HG02938 (cell line): ENCODE measurements around the gene XPNPEP1.

Experiments
- ATAC-seq: cut with Tn5 transposase; IDR thresholded peaks from one replicate; pipeline ENCODE4 v1.9.1; 2021; ENCODE audit warnings: mild to moderate bottlenecking, moderate library complexity; ENCODE audit not compliant: unreplicated experiment

XPNPEP1 gene

DNA sequence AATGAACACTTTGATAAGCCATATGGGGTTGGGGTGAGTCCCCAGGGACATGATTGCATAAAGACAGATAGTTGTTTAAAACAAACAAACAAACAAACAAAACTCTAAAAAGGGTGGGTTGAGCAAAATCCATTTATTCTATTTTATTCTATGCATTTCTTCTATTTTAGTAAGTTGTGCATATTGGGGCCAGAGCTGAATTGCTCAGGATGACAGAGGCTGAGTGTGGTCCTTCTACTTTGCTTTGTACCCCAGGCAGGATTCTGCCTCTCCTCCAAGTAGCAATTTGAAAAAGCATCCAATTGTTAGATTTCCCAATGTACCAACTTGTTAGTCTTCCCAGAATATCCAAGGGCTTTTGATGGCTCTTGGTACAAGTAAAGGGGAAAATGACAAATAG lies 29.2 kb upstream of the XPNPEP1 start:
- no peak for ATAC-seq

DNA sequence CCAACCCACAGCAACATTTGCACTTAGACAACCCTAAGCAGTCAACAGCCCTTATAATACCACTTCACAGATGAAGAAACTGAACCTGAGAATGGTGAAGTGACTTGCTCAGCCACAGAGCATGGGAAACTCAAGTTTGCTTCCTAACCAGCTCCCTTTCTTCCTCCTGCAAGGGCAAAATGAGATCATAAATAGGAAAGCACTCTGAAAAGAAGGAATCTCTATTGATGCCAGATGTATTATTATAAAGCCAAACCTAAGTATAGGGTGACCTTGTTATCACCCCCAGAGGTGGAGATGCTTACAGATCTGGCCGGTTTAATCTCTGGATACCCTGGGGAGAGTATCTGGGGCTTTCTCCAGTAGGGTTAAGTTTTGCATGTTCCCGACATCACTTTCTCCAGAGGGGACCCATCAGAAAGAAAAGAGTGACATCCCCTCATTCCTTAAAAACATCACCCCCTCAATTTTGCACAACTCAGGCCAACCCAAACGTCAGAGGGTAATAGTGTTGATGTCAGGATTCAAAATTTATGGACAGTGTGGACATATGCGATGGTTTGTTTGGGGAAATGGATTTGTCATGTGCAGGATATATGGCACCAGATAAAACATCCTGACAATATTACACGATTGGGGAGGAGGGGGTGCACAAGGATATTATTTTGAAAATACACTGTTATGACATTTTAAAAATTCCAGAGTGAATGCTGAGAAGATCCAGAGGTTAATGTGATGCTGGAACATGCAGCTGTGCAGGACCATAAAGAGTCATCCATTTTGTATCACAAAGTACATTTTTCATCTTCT lies 24.0 kb upstream of the XPNPEP1 start:
- no peak for ATAC-seq

DNA sequence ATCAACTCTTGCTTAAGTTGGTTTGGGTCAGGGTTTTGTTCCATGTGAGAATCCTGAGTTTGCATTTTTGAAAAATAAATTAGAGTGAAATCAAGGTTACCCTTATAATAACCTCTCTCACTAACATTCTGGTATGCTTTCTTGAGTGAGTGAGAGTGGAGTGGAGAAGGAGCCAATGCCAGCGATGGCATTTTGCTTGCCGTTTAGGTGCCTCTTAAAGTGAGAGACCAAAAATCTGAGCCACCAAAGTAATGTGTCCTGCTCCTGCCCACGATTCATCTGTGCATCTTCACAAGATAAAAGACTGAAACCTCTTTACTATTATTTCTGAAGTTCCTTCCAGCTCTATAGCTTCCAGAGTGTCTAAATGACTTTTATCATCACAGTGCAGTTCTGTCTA lies 23.4 kb upstream of the XPNPEP1 start:
- no peak for ATAC-seq

DNA sequence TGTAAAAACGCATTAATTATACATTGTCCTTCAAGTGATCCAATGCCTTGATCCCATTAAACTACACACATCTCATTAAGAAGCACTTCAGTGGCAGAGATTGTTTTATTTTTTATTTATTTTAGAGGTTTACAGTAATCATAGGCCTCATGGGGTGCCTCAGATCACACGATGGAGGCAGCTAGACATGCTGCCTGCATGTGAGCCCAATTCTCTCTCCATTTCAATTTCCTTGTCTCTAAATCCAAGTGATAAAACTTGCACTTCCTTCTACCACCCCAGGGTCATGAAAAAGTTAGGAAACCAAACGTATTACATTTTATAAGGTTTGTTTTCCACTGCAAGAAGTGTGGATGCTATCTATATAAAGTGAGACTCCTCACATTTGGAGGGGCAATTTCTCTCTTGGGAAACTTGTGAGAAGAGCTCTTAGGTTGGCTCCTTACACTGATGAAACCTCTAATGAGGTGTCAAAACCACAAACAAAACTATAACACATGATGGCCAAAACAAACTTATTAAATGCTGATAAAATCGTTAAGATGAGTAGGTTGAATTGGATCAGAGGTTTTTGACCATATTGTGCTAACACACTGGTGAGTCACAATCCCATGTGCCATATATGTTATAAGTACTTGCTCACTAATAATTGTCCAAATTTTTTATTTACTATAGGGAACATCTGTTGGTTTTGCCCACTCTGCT lies 22.3 kb upstream of the XPNPEP1 start:
- no peak for ATAC-seq

DNA sequence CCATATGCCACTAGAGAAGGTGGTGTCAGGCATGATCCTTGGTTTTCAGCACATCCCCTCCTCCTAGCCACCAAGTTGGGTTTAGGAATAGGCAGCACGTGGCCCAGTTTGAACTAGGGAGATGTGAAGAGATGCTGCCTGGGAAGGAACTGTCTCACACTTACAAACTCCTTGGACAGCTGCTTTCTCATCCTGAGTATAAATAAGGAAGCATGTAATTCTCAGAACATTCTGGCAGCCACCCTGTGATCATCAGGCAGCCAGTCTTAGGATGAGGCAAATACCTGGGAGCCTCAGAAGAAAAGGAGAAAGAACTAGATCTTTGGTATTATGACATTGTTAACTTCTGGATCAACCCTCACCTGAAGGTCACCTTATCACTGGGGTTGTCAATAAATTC lies 21.3 kb upstream of the XPNPEP1 start:
- no peak for ATAC-seq

DNA sequence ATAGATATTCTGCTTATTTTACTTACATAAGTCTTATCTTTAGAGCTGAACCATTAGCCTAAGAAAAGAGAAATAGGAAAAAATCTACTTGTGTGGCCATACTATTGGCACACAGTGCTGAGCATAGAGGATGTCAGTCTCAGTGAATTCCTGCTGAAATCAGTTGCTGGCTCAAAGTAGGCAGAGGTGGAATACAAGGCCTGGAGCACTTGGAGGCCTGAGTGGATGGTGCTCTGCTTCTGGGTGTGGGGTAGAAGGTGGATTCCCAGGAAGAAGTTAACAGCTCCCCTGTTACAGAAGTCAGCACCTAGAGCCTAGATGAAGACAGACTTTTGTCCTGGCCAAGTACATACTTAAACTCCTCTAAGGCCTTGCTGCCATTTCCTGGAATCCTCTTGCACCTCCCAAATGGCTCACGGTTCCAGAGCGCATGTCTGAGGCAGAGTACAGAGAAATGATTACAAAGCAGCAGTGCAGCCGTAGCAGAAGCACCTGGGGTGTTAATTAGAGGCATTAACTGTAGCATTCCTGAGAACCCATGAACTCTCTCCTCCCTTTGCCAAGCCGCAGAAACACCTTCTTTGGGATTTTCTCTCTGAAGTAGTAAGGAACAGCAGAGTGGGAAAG lies 18.0 kb upstream of the XPNPEP1 start:
- no peak for ATAC-seq

DNA sequence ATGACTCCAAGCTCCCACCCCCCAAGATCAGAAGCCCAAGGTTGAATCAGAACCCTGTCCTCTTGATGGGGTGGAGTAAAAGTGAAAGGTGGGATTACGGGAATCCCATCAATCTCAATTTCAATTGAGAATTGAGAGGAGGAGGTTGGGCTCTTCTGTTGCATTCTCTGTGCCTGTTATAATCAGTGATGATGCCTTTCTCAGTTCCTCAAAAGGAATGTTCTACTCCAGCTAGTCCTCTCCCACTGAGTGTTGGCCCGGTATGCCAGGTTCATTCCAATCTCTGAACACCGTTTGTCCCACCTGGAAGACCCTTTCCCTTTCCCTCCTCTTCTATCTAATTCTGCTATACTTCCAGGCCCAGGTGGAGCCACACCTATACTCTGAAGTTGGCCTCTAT lies 17.2 kb upstream of the XPNPEP1 start:
- no peak for ATAC-seq

DNA sequence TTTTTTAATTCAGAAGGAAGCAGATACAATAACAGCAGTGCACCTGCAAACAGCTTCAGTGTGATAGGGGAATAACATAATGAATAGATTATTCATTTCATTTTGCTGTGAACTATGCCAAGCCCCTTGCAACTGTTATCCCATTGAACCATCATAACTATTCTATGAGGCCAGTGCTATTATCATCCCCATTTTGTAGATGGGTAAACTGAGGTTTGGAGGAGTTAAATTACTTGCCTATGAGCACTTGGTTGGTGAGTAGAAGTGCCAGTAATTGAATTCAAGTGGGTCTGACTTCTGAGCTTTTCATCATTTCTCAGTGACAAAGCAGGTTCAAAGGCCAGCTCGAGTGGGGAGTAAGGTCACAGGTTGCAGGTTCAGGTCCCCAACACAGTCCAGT lies 16.8 kb upstream of the XPNPEP1 start:
- no peak for ATAC-seq

DNA sequence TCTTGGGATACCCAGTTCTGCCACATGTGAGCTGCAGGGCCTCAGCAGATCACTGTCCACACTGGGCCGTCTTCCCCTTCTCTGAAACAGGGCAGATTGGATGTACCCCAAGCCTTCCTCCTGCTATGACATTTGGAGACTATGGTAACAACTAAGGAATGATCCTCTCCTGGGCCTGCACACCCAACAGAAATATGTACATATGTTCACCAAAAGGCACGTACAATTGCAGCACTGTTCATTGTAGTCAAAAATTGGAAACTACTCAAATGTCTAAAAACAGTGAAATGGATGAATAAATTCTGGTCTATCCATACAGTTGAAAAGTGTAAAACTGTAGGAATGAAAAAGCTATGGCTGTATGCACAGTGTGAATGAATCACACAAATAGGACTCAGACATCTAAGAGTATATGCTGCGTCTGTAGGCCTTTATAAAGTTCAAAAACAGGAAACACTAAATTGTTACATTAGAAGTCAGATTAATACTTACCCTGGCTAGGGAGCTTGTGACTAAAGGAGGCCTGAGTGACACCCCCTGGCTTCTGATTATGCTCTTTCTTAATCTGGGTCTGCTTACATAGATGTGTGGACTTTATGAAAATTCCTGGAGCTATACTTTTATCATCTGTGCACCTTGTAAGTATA lies 16.1 kb upstream of the XPNPEP1 start:
- ATAC-seq = no peak

DNA sequence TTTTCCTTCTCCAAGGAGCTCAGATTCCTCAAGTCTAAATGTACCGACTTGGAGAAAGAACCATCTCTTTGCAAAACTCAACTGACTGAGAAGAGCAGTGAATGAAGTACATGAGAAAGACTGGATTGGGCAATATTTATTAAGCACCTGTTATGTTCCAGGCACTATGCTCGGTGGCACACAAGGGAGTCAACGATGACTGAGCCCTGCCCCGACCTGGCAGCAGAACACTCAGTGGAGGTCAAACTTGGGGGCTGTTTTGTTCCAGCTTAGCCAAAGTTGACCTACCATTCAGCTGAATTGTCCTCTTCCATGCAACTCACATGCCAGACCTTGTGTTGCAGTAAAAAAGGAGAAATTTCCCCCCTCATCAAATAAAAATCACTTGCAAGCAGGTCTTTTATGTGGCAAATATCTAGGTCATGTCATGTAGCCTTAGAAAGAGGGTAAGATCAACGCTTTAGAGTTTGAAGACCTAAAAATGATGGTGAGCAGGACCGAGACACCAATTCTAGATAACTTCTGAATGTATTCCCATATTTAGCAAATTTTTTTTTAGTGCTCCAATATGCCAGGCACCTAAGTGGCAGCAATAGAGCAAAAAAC lies 14.3 kb upstream of the XPNPEP1 start:
- ATAC-seq = no peak

DNA sequence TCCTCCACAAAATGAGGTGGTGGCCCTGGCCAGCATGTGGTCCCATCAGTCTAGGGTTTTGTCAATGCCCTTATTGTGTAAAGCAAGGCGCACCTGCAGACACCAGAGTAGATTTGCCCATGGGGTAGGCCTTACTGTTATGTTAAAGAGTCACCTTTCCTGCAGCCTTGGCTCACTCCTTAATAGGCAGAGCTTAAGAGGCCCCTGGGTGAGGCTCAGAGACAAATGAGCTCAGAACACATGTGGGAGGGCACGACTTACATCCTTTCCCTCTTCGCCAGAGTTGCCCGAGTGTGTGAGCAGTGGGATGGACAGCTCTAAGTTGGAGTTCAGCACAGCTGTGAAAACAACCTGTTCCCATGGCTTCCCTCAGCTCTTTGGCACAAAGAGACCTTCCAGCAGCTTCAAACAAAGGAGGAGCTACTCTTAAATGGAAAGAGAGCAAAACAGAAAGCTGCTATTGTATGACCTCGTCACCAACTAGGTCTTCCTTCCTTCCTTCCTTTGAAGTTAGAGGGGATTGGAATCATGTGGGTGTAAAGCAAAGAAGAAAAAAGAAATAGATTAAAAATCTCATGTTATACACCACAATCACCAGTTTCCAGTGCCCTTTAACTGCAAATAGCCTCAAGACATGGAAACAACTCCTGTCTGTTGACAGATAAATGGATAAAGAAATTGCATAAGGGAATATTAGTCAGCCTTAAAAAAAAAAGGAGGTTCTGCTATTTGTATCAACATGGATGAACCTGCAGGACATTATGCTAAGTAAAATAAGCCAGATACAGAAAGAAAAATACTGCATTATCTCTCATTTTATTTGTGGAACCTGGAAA lies 11.9 kb upstream of the XPNPEP1 start:
- no peak for ATAC-seq

DNA sequence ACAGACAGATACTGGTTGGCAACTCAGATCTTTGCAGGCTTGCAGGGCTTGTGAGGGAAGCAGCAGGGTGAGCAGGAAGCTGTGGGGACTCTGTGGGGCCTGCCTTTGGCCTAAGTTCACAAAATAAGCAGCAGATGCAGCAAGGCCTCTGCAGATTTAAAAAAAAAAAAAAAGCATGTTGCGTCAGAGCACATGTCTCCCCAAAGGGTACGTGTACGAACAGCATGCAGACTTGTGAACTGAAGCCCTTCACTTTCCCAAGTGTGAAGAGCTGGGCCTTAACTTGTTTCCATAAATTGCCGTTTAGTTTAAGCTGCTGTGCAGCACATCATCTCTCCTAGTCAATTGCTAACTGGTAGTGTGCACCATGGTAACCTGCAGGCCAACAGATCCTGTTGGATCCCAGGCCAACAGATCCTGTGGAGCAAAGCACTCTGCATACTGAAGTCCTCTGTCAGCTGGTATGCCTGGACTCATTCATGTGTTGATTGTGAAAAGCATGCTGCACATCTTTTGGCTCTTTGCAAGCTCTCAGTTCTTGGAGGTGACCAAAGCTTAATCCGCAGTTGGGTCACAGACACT lies 10.8 kb upstream of the XPNPEP1 start:
- no peak for ATAC-seq

DNA sequence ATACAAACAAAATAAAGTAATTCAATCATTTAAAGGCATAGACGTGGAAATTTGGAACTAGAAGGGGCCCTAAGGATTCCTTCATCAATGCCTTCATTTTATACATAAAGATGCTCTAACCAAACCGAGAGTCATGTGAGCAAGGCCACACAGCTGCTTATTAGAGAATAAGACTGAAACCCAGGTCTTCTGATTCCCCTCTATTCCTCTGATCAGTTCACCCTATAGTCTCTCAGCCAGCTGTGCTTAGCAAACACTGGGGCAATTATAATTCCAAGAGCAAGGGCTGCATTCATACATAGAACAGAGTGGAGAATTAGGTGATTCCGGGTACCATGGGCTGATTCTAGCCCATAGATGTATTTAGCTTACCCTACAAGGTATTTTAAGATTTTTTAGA lies 9.7 kb upstream of the XPNPEP1 start:
- no peak for ATAC-seq

DNA sequence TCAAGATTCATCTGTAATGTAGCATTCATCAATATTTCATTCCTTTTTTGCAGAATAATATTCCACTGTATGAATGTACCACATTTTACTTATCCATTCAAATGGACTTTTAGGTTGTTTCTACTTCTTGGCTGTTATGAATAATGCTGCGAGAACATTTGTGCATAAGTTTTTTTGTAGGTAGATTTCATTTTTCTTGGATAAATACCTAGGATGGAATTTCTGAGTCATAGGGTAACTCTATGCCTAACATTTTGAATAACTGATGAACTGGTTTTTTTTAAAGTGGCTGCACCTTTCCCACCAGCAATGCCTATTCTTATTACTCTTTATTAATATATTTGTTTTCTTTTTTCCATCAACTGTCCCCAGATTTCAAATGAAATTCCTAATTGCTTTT lies 9.1 kb upstream of the XPNPEP1 start:
- ATAC-seq = no peak

DNA sequence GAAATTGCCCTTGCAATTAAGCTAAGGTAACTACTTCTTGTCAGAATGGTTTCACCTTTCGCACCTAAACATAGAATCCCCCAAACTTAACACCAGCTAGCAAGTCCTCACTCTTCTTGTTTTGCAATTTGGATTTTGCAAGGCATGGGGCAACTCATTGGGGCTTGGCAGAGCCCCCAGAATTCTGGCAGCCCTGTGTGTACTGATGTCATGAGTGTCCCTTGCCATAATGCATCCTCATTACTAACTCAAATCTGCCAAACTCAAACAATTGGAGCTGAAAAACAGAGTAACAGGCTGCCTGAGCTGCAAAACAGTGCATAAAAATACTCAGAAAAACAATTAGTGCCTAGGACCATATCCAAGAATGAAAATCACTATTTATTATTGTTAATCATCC lies 7.9 kb upstream of the XPNPEP1 start:
- no peak for ATAC-seq

DNA sequence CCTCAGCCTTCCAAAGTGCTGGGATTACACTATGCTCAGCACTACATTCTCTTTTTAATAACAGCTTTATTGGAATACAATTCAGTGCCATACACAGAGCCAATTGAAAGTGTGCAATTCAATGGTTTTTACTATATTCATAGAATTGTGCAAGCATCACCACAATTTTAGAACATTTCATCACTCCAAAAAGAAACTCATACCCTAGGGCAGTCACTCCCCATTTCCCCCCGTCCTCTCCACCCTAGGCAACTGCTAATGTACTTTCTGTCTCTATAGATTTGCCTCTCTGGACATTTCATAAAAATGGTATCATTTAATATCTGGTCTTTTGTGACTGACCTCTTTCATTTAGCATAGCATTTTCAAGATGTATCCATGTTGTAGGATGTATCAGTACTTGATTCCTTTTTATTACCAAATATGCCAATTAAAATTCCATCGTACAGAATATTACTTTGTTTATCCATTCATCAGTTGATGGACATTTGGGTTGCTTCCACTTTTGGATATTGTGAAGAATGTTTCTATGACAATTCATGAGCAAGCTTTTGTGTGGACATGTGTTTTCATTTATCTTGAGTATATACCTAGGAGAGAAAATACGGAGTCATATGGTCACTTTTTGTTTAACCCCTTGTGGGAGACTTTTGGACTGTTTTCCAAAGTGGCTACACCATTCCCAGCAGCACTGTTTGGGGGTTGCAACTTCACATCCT lies 6.3 kb upstream of the XPNPEP1 start:
- ATAC-seq = no peak

DNA sequence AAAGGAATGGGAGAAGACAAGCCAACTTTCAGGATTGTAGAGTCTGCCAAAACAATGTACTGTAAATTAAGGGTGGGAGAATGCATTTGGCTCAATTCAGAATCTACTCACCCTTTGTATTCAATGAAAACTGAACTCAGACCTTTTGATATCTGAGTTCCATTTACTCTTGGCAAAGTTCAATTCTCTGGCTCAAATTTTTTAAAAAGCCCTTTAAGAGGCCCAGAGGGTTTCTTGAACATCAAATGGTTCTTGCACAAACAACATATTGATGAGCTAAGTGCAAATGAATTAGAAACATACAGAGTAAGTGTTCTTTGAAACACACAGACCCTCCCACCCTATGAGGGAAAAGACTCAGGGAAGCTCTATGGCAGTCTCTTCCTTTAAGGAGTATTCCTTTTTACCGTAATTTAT lies 5.2 kb upstream of the XPNPEP1 start:
- ATAC-seq = no peak

DNA sequence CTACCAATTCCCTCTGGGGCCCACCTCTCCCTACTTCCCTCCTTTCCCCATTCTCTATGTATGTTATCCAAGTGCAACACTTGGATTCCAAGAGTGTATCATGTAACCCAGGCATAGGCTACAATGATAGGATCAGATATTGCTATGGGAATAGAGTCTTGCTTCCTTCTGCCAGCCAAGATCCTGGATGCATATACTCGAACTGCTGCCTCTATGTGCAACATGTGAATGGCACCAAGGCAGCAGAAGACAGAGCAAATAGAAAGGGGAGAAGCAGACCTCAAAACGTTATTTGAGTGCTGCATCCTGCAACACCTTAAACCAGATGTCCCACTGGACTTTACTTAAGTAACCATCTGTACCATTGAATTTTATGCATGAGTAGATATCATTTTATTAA lies 3.5 kb upstream of the XPNPEP1 start:
- ATAC-seq = no peak

DNA sequence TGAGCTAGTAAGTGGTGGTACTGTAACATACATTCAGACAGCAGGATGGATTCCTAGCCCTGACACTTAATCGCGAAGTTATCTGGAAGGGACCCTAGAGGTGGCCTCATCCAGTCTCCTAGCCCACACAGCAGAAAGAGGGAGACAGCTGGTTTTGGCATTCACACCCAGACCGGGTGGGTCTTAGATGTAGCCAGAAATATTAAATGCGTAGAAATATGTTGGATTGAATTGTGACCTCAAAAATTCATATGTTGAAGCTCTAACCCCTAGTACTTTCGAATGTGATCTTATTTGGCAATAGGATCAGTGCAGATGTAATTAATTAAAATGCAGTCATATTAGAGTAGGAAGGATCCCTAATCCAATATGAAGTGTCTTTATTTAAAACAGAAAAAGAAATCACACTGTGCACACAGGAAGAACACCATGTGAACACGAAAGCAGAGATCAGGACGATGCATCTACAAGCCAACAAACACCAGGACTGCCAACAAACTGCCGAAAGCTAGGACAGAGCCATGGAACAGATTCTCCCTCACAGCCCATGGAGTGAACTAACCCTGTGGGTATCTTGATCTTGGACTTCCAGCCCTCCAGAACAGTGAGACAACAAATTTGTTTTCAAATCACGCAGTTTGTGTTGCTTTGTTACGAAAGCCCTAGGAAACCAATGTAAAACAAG lies 2.9 kb upstream of the XPNPEP1 start:
- no peak for ATAC-seq
